ENCODE data around the gene NFE2L2.
"Not testable (repeated sequence)": the region's sequence is repeated elsewhere in the genome, so short reads cannot be mapped to it uniquely, and the experiment has no call there.

DNA sequence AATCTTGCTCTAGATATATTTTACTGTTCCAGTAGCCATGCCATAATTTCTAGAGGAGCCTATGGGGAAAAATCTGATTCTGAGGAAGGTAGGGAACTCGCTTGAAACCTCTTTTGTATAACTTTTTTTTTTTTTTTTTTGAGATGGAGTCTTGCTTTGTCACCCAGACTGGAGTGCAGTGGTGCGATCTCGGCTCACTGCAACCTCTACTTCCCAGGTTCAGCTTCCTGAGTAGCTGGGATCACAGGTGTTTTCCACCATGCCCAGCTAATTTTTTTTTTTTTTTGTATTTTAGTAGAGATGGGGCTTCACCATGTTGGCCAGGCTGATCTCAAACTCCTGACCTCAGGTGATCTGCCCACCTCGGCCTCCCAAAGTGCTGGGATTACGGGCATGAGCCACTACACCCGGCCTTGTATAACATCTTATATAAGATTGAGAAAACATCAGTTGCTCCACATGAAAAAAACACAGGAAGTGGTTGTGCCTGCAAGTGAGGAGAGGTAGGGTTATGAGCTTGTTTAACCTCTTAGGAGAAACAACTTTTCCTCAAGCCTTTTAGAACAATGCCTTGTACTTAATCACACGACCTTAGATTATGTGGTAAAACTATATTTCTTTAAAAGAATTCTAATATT is 45.3 kb upstream of the NFE2L2 start:
- TF ChIP-seq SP1 (IDR thresholded peaks at IDR 0.05); L3MBTL2 (conservative IDR thresholded peaks at IDR 0.05); TARDBP (IDR thresholded peaks at IDR 0.05); ELF4 (IDR thresholded peaks at IDR 0.05); FOXA1 (IDR thresholded peaks at IDR 0.05); CTBP1 (IDR thresholded peaks at IDR 0.05; ENCODE audit: borderline replicate concordance); ARNT (IDR thresholded peaks at IDR 0.05); NFRKB (IDR thresholded peaks at IDR 0.05); BHLHE40 (IDR thresholded peaks at IDR 0.05; ENCODE audit: borderline replicate concordance); ZNF384 (IDR thresholded peaks at IDR 0.05): not testable (repeated sequence)
- TF ChIP-seq, protein P1, sequence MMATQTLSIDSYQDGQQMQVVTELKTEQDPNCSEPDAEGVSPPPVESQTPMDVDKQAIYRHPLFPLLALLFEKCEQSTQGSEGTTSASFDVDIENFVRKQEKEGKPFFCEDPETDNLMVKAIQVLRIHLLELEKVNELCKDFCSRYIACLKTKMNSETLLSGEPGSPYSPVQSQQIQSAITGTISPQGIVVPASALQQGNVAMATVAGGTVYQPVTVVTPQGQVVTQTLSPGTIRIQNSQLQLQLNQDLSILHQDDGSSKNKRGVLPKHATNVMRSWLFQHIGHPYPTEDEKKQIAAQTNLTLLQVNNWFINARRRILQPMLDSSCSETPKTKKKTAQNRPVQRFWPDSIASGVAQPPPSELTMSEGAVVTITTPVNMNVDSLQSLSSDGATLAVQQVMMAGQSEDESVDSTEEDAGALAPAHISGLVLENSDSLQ (IDR thresholded peaks at IDR 0.05) = not testable (repeated sequence)

All from HEK293T (cell line).